WI38 (cell line): Measurements from ENCODE around the gene TUBA4B.
A peak's percentile ranks its signal among the peaks of the same experiment; 100 is the strongest.

Experiments used
- H3K4me3 ChIP-seq: 2 replicates; pipeline ENCODE4 v1.5.1; 2011; ENCODE audit warnings: low read depth, mild to moderate bottlenecking, control low read depth, low read length
- CTCF ChIP-seq: IDR thresholded peaks from 2 replicates; pipeline ENCODE4 v1.5.1; 2012; ENCODE audit warnings: low read depth, mild to moderate bottlenecking, control low read depth, low read length

The TUBA4B gene

GRCh38 chr2:219296631-219297391 is 43.8 kb downstream of the TUBA4B start:
- H3K4me3 ChIP-seq, result no peak overlapping the region
- no peak for TF ChIP-seq CTCF

GRCh38 chr2:219297766-219298456 is 44.9 kb downstream of the TUBA4B start:
- no peak overlapping the region for H3K4me3 ChIP-seq
- peak; percentile 30 for TF ChIP-seq CTCF

GRCh38 chr2:219298759-219299371 is 45.8 kb downstream of the TUBA4B start:
- H3K4me3 ChIP-seq, result no peak overlapping the region
- TF ChIP-seq CTCF, result peak; percentile 99

- H3K4me3 ChIP-seq, result no peak overlapping the region
- no peak for TF ChIP-seq CTCF
Observed at GRCh38 chr2:219299372-219299760, 46.3 kb downstream of the TUBA4B start.

GRCh38 chr2:219300022-219300421 is 47.0 kb downstream of the TUBA4B start:
- no peak overlapping the region for H3K4me3 ChIP-seq
- no peak for TF ChIP-seq CTCF

- TF ChIP-seq CTCF, result no peak
- H3K4me3 ChIP-seq, result no peak overlapping the region
Observed at GRCh38 chr2:219302412-219302968, 49.4 kb downstream of the TUBA4B start.
